Stomach (tissue), 4 donors: ENCODE measurements around the gene COLEC12.

Experiments
- CTCF ChIP-seq, 7 experiments: fragments of 450-650 bp in 4 of 7; fragments of 200-600 bp in 3 of 7; sonication (generic) in 3 of 7; IDR thresholded peaks; one replicate each; pipeline ENCODE4 v1.5.1; 2016 to 2019; ENCODE audit warnings: antibody characterized with exemption in 7 of 7, control low read depth in 2 of 7, mild to moderate bottlenecking in 1 of 7
- EP300 ChIP-seq: sonication (generic); formaldehyde crosslinking; IDR thresholded peaks from one replicate; pipeline ENCODE4 v1.6.1; 2017; ENCODE audit warnings: antibody characterized with exemption
- POLR2A ChIP-seq, 4 donors: fragments of 450-650 bp; IDR thresholded peaks; one replicate each; pipeline ENCODE4 v1.6.1; 2016; ENCODE audit warnings: antibody characterized with exemption in 4 of 4, control low read depth in 2 of 4, mild to moderate bottlenecking in 1 of 4, moderate library complexity in 1 of 4

DNA sequence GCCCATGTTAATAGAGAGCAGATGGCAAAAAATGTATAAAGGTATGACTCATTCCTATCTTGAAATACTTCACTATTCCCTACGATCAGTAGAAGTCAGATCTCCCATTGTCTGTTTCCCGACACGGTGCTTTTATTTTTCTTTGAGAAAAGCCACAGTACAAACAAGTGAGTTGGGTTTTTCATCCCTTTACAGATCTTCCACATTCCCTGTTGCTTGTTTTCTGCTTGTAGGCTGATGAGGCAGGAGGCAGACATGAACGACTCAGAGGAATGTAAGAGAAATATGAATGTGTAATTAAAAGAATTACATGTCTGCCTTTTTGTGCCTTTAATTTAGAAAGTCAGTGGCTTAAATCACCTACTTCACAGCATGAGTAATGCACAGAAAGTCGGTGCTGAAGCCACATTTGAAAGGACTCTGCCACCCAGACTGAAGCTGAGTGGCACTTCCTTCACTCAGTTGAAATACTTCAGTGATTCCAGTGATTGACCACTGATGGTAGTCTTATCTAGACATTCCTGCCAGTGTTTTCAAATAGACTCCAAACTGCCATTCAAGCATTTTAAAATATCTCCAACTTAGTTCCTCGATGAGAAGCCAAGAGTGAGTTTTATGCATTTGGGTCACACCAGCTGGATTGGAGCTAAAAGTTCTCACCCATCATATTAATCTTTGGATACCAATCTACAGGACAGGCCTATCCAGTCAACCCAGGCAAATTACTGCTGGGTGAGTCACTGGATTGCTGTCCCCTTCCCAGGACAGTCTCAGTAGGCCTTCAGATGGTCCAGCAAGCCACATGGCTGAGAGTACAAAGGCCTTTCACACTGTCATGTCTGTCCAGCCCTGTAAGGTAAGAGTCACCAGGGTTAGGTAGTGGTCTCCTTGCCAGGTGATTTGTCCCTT, 79.0 kb downstream of the COLEC12 start:
- TF ChIP-seq POLR2A (IDR thresholded peaks at IDR 0.05) (no peak), EP300 (no peak), CTCF (IDR thresholded peaks at IDR 0.05) (no peak)
